ENCODE data around the gene EMP1.
A peak's percentile ranks its signal among the peaks of the same experiment; 100 is the strongest.

Gene EMP1

GRCh38 chr12:13196130-13196921 is at the start of gene EMP1:
EMP1 (plus strand) TSS chr12:13196726; CDS start chr12:13211511, 14,785 bp downstream.
- peak; percentile 80 for DNase-seq (ENCODE audit: low read depth, low spot score)

GRCh38 chr12:13147688-13148484 is 48.6 kb upstream of the EMP1 start:
- DNase-seq (ENCODE audit: low read depth, low spot score) = no peak

GRCh38 chr12:13148485-13148847 is 48.1 kb upstream of the EMP1 start:
- no peak for DNase-seq (ENCODE audit: low read depth, low spot score)

- no peak for DNase-seq (ENCODE audit: low read depth, low spot score)
Observed at GRCh38 chr12:13149411-13149810, 47.1 kb upstream of the EMP1 start.

- DNase-seq (ENCODE audit: low read depth, low spot score) = no peak
Observed at GRCh38 chr12:13152281-13152680, 44.2 kb upstream of the EMP1 start.

GRCh38 chr12:13152756-13153155 is 43.8 kb upstream of the EMP1 start:
- DNase-seq (ENCODE audit: low read depth, low spot score) = no peak

- DNase-seq (ENCODE audit: low read depth, low spot score) = no peak
Observed at GRCh38 chr12:13153180-13153579, 43.3 kb upstream of the EMP1 start.

- DNase-seq (ENCODE audit: low read depth, low spot score) = no peak
Observed at GRCh38 chr12:13154027-13154538, 42.4 kb upstream of the EMP1 start.

- DNase-seq (ENCODE audit: low read depth, low spot score) = no peak
Observed at GRCh38 chr12:13154831-13155230, 41.7 kb upstream of the EMP1 start.

GRCh38 chr12:13156277-13156676 is 40.2 kb upstream of the EMP1 start:
- DNase-seq (ENCODE audit: low read depth, low spot score) = no peak

- DNase-seq (ENCODE audit: low read depth, low spot score) = no peak
Observed at GRCh38 chr12:13161172-13161571, 35.4 kb upstream of the EMP1 start.

GRCh38 chr12:13162904-13163303 is 33.6 kb upstream of the EMP1 start:
- no peak for DNase-seq (ENCODE audit: low read depth, low spot score)

GRCh38 chr12:13163868-13164635 is 32.5 kb upstream of the EMP1 start:
- no peak for DNase-seq (ENCODE audit: low read depth, low spot score)

- DNase-seq (ENCODE audit: low read depth, low spot score) = no peak
Observed at GRCh38 chr12:13164921-13165616, 31.5 kb upstream of the EMP1 start.

- DNase-seq (ENCODE audit: low read depth, low spot score) = no peak
Observed at GRCh38 chr12:13165617-13166041, 30.9 kb upstream of the EMP1 start.

GRCh38 chr12:13167226-13167625 is 29.3 kb upstream of the EMP1 start:
- no peak for DNase-seq (ENCODE audit: low read depth, low spot score)

- DNase-seq (ENCODE audit: low read depth, low spot score) = no peak
Observed at GRCh38 chr12:13167906-13168305, 28.6 kb upstream of the EMP1 start.

- no peak for DNase-seq (ENCODE audit: low read depth, low spot score)
Observed at GRCh38 chr12:13169272-13169671, 27.3 kb upstream of the EMP1 start.

GRCh38 chr12:13170892-13171490 is 25.5 kb upstream of the EMP1 start:
- DNase-seq (ENCODE audit: low read depth, low spot score) = no peak

GRCh38 chr12:13171921-13172859 is 24.3 kb upstream of the EMP1 start:
- no peak for DNase-seq (ENCODE audit: low read depth, low spot score)
